ENCODE measurements around the gene EFCAB11.

DNA sequence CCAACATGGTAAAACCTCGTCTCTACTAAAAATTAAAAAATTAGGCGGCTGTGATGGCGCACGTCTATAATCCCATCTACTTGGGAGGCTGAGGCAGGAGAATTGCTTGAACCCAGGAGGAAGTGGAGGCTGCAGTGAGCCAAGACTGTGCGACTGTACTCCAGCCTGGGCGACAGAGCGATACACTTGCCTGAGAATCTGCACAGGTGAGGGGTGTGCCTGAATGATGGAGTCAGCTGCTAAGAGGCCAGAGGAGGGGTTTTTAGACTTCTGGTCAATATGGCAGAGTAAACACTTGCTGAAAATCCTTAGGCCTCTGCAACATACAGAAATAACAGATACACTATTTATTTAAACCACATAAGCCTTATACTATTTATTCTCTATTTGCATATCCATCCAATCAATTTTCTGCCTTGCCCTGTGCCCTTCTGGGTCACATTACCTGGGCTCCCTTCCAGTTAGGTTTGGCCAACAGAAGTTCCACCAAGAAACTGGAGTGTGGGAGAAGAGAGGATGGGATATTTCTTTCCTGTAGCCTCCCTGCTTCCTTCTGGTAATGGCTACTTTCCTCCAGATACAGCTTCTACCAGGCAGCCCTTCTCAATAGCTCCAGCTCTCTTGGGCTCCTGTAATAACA lies 117.6 kb downstream of the EFCAB11 start:
- TF ChIP-seq, protein P1, sequence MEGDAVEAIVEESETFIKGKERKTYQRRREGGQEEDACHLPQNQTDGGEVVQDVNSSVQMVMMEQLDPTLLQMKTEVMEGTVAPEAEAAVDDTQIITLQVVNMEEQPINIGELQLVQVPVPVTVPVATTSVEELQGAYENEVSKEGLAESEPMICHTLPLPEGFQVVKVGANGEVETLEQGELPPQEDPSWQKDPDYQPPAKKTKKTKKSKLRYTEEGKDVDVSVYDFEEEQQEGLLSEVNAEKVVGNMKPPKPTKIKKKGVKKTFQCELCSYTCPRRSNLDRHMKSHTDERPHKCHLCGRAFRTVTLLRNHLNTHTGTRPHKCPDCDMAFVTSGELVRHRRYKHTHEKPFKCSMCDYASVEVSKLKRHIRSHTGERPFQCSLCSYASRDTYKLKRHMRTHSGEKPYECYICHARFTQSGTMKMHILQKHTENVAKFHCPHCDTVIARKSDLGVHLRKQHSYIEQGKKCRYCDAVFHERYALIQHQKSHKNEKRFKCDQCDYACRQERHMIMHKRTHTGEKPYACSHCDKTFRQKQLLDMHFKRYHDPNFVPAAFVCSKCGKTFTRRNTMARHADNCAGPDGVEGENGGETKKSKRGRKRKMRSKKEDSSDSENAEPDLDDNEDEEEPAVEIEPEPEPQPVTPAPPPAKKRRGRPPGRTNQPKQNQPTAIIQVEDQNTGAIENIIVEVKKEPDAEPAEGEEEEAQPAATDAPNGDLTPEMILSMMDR (conservative IDR thresholded peaks at IDR 0.05 in 1 of 2, IDR thresholded peaks at IDR 0.05 in 1 of 2; ENCODE audit: low read depth in 1 of 2, low read length in 2 of 2): no peak
- TF ChIP-seq EZH2 (IDR thresholded peaks at IDR 0.05; ENCODE audit: low read length, missing control alignments): no peak

All from fibroblast of lung (primary cell).